Measurements from ENCODE around the gene NPFFR1.

The NPFFR1 gene

GRCh38 chr10:70315276-70315675 lies 31.5 kb upstream of the NPFFR1 start:
- DNase-seq = no peak

GRCh38 chr10:70312972-70313371 lies 29.2 kb upstream of the NPFFR1 start:
- DNase-seq = no peak

DNA sequence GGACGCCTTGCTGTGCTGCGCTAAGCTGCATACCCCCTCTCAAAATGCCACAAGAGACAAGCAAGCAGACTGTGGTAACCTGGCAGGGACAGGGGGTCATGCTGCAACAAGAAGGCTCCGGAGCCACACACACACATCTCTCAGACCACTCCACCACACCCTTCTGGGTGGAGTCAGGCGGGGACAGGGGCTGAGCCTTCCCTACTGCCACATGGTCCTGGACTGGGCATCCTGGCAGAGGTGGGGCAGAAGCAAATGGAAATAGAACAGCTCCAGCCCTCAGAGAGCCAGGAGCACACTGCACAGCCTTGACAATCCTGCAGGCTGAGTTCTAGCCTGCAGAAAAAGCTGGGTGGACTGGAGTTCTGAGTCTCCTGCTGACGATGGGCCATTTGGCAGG lies 28.4 kb upstream of the NPFFR1 start:
- no peak for DNase-seq

DNA sequence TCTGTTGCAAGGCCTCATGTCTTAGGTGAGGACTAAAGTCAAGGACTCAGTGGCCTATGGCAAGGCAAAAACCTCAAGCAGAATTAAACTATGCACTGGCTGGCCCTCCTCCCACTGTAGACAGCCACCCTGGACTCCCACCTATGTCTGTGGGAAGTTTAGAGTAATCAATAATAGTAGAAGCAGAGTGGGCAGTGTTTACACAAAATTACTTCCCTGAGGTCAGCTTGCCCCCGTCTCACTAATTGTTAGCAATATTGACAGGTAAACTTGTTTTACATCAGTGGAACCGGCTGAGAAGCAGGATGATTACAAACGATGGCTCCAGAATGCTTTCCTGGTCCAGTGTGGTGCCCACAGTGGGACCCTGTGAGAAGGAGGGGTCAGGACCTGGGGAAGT lies 27.9 kb upstream of the NPFFR1 start:
- no peak for DNase-seq

- no peak for DNase-seq
These were observed 25.9 kb upstream of the NPFFR1 start for GRCh38 chr10:70309661-70310060.

DNA sequence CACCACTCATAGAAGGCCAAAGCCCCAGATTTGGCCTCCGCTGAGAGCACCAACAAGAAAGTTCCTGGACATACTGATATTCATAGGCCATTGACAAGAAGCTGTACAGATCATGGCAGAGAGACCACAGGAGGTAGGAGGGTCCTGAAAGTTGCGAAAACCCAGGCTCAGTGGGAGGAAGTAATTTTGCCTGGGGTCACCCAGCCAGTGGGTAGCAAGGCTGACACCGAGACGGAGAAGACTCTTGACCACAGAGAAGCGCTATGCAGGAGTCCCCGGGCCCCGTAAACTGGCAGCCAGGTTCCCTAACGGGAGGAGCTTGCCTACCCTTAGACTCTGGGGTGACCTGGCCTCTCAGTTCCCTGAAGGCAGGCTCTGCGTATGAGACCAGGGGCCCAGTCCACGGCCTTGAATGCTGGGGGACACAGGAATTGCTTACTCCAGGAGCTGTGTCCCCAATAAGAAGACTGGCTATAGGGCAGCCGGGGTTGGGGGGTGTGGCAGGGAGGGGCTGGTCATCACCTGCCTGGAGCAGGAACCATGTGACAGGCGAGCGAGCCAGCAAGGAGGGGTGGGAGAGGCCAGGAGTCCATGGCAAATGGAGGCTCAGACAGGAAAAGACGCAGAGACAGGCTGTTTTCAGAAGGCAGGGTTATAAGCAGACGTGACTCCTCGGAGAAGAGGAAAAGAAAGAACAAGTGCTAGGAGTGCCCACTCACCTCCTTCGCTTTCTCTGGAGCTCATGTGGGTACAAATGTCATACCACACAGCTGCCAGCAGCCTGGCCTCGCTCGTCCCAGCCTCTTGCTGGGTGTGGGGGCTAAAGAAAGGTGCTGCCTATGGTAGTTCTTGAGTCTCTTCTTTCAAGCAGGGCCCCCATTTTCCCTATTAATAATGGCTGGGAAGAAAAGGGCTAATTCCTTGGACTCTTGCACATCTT lies 24.6 kb upstream of the NPFFR1 start:
- no peak for DNase-seq

GRCh38 chr10:70306886-70307520 lies 23.2 kb upstream of the NPFFR1 start:
- DNase-seq = no peak

- DNase-seq = no peak
These were observed 22.4 kb upstream of the NPFFR1 start for GRCh38 chr10:70306181-70306705.

DNA sequence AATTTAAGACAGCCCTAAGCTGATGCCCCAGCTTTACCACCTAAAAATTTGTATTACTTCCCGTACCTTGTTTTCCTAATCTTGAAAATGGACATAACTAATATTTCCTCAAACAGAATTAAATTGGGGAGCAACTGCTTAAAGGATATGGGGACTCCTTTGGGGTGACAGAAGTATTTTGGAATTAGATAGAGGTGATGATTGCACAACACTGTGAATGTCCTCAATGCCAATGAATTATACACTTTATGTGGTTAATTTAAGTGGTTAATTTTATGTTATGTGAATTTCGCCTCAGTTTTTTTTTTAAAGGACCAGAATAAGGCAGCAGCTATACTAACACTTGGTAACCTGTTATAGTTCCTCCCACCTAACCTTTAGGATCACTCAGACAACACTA lies 19.9 kb upstream of the NPFFR1 start:
- no peak for DNase-seq

GRCh38 chr10:70302292-70302691 lies 18.5 kb upstream of the NPFFR1 start:
- no peak for DNase-seq

DNA sequence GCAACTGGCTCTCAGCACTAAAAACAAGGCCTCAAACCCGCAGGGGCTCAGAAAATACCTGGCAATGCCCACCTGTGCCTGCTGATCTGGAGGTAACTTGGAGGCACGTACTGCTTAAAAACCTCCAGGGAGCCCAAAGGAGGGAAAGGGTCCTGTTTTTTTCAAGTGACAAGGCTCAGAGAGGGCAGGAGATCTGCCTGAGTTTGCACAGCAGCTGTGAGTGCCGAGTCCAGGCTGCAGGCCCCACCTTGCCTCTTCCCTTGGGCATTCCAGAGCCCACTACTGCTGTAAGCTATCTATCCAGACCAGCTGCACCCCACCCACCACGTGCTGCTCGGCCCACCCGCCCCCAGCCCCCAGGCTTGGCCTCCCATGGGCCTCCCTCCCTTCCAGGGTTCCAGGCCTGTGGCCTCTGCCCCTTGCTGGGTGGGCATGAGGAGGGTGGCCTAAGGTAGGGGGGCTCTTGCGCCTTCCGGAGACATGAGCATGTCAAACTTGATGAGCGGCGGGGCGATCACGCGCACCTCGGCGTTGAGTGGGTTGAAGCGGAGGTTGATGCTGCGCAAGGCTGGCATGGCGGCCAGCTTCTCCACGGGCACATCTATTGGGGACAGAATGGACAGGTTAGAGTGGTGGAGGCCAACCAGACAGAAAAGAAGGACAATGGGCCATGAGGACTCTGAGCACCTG lies 17.2 kb upstream of the NPFFR1 start:
- no peak for DNase-seq

DNA sequence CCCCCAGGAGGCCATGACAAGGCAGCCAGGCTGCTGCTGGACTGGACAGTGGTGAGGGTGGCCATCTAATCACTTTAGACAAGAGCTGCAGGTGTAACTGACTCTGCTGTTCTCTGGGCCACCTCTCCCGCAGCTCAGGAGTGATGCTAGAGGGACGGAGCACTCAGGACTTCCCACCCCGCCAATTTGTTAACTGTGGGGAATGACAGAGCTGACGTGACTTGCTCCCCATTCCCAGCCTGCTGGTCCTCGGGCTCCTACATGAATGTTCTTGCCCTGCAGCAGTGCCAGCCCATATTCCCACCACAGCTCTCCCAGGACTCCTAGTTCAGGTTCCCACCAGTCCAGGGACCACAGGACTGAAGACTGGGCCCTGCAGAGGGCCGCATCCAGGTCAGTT lies 16.7 kb upstream of the NPFFR1 start:
- DNase-seq = no peak

- no peak for DNase-seq
These were observed 16.1 kb upstream of the NPFFR1 start for GRCh38 chr10:70299876-70300275.

DNA sequence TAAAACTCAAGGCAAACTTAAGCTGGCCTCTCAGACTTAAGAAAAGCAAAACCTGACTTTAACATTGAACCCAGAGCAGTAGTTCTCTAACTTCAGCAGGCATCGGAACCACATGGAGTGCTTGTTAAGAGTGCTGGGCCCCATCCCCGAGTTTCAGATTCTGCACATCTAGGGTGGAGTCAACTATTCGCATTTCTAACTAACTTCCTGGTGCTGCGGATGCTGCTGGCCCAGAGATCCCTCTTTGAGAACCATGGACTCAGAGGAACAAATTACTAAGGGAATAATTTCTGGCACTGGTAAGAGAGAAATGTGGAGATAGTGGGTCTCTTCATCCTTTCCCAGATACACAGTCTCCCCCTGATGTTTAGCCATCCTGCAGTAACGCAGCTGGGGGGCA lies 14.6 kb upstream of the NPFFR1 start:
- no peak for DNase-seq

GRCh38 chr10:70297224-70297623 lies 13.4 kb upstream of the NPFFR1 start:
- DNase-seq = no peak

DNA sequence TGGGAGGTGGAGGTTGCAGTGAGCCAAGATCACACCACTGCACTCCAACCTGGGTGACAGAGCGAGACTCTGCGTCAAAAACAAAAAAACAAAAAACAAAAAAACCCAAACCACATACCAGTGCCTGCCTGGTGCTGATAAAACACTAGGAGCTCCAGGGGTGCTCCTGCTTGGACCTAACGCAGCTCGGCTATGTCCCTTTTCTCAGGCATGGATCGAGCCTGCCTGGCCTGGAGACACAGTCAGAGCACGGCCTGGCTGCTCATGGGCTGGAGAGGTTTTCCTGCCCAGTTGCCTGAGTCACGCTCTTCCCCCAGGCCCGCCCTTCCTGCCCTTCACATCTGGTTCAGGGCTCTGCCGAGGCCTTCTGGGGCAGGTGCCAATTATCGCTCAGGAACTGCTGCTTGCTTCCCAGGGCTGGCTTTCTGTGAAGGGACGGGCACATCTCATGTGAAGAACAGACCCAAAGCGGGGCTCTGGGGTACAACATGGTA lies 12.6 kb upstream of the NPFFR1 start:
- no peak for DNase-seq

- DNase-seq = no peak
These were observed 12.1 kb upstream of the NPFFR1 start for GRCh38 chr10:70295926-70296325.

GRCh38 chr10:70295321-70295720 lies 11.5 kb upstream of the NPFFR1 start:
- no peak for DNase-seq

- no peak for DNase-seq
These were observed 9.5 kb upstream of the NPFFR1 start for GRCh38 chr10:70293169-70293843.

GRCh38 chr10:70292004-70292403 lies 8.2 kb upstream of the NPFFR1 start:
- DNase-seq = no peak

DNA sequence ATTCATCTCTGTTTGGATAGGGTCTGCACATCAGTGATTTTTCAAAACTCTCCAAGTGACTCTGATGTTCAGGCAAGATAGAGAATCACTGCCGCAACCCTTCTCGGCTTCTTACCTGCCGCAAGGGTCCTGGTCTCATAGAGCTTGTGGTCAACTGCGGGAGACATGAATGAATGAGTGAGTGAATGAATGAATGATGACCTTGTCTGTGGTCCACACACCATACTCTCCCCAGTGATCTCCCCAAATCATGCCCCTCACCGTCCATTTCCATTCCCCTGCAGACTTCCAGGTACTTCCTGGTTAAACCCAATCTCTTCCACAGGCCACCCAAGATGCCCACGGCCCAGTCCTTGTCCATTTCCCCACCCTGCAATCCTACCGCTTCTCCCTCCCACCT lies 5.9 kb upstream of the NPFFR1 start:
- DNase-seq = no peak

- no peak for DNase-seq
These were observed 2.8 kb upstream of the NPFFR1 start for GRCh38 chr10:70286616-70287015.

- no peak for DNase-seq
These were observed 1.6 kb upstream of the NPFFR1 start for GRCh38 chr10:70285476-70285831.

Measured in activated CD4-positive, alpha-beta T cell treated with anti-CD3 and anti-CD28 coated beads, Interleukin-2, amount 50 U/mL, for 4 hours (primary cell).